ENCODE measurements around the gene EEA1. TPM values are rescaled to one million over a fixed set of nuclear protein-coding genes. Genes with fewer than 3 reads are reported as not detected.

EEA1 gene
- total and polyA plus RNA-seq, 10 of the 15 experiments (the other 5 are each of a cell fraction or from before 2014, with no cell fraction given) = 5.5 to 40.3 (median 13.5) TPM

GRCh38 chr12:92848740-92849139 is 80.4 kb downstream of the EEA1 start:
- DNase-seq (ENCODE audit: low read depth, low spot score) (no peak), ATAC-seq (no peak), FAIRE-seq (no peak)
- RAD21 ChIA-PET (ENCODE audit: unreplicated experiment) = interaction anchor here (1.3 kb wide), 1 partner anchor 78 kb away, joined by 3 read pairs; no protein-coding TSS in a partner anchor
- Histone ChIP-seq H3K4me1 (ENCODE audit: control insufficient read depth, insufficient read depth, low read length) (no peaks in the 10 kb centered on the region), H4K20me1 (ENCODE audit: control insufficient read depth, insufficient read depth) (no peaks in the 10 kb centered on the region), H3K27me3 (replicated peaks in 1 of 2; ENCODE audit: control insufficient read depth in 2 of 2, insufficient read depth in 2 of 2, low read length in 1 of 2) (no peaks in the 10 kb centered on the region), H3K4me3 (no peak overlapping the region), H2AFZ (ENCODE audit: control insufficient read depth, low read depth, low read length) (no peak overlapping the region), H3K4me2 (ENCODE audit: control insufficient read depth, insufficient read depth) (no peak overlapping the region), H3K9me3 (replicated peaks; ENCODE audit: control insufficient read depth, insufficient read depth, low read length) (no peaks in the 10 kb centered on the region), H3K9ac (ENCODE audit: control insufficient read depth, insufficient read depth, low read length) (no peak overlapping the region), H3K36me3 (ENCODE audit: control insufficient read depth in 2 of 2, insufficient read depth in 2 of 2, low read length in 1 of 2) (peaks cover 0 to 13% of the 10 kb centered on the region in 2 experiments; a peak in 2 of 4 replicates), H3K79me2 (ENCODE audit: control insufficient read depth, insufficient read depth, low read length) (no peaks in the 10 kb centered on the region), H3K27ac (ENCODE audit: control insufficient read depth, insufficient read depth) (no peak overlapping the region)
- 100% methylated on average over 2 of the region's 3 CpGs for WGBS (ENCODE audit: insufficient coverage, insufficient replicate concordance, low lambda C conversion rate, missing lambda C conversion rate)
- SMC1A ChIA-PET (ENCODE audit: uncharacterized antibody, unreplicated experiment) = interaction anchor here (0.8 to 1.1 kb wide), 2 partner anchors 9 to 557 kb away, joined by 3 read pairs; no protein-coding TSS in a partner anchor
- POLR2A ChIA-PET = interaction anchor here (0.7 kb wide), 1 partner anchor 21 kb away, joined by 3 read pairs; no protein-coding TSS in a partner anchor
- intact Hi-C loops (cut with micrococcal nuclease; ENCODE audit: unreplicated experiment) = no loop called here
- CTCF ChIA-PET = interaction anchor here (0.7 to 1.6 kb wide), 4 partner anchors 17 to 585 kb away, joined by 3 to 7 read pairs (median 4); no protein-coding TSS in a partner anchor
- BruUV-seq (replicated peaks) = no TSS peak
- in situ Hi-C loops (cut with MboI) = no loop called here
- no peak for TF ChIP-seq PRDM15 (CRISPR knock-in tag; IDR thresholded peaks at IDR 0.05)
- TF ChIP-seq ZNF592 (IDR thresholded peaks at IDR 0.05) = no peak
- no peak for TF ChIP-seq HCFC1 (IDR thresholded peaks at IDR 0.05; ENCODE audit: low read length)
- TF ChIP-seq RELB (IDR thresholded peaks at IDR 0.05; ENCODE audit: low read depth) = no peak
- no peak for TF ChIP-seq BMI1 (IDR thresholded peaks at IDR 0.05; ENCODE audit: borderline replicate concordance)
- TF ChIP-seq SREBF2 (IDR thresholded peaks at IDR 0.05; ENCODE audit: low read length) = no peak
- no peak for TF ChIP-seq KAT2A (conservative IDR thresholded peaks at IDR 0.05; ENCODE audit: control insufficient read depth, low read depth, low read length)
- no peak for TF ChIP-seq ELK1 (IDR thresholded peaks at IDR 0.05; ENCODE audit: low read depth, low read length)
- TF ChIP-seq ASH2L (IDR thresholded peaks at IDR 0.05; ENCODE audit: borderline replicate concordance, low read depth) = no peak
- no peak for TF ChIP-seq HDGF (IDR thresholded peaks at IDR 0.05)
- no peak for TF ChIP-seq POU2F2 (IDR thresholded peaks at IDR 0.05; ENCODE audit: borderline replicate concordance, low read depth, low read length)
